NCI-H1436 (cell line): Measurements from ENCODE around the gene TRMT61A.

Experiments used
- DNase-seq: peaks from one replicate; lab custom pipeline; 2025; lab: John Stamatoyannopoulos, UW

The TRMT61A gene

GRCh38 chr14:103563226-103563620, 34.2 kb downstream of the TRMT61A start:
- no peak for DNase-seq

- no peak for DNase-seq
These were observed 35.0 kb downstream of the TRMT61A start for GRCh38 chr14:103563844-103564505.

GRCh38 chr14:103568952-103569351, 40.0 kb downstream of the TRMT61A start:
- peak; percentile 79 for DNase-seq

- no peak for DNase-seq
These were observed 40.4 kb downstream of the TRMT61A start for GRCh38 chr14:103569408-103569807.

GRCh38 chr14:103574104-103574503, 45.1 kb downstream of the TRMT61A start:
- no peak for DNase-seq

- no peak for DNase-seq
These were observed 45.8 kb downstream of the TRMT61A start for GRCh38 chr14:103574707-103575285.

GRCh38 chr14:103576371-103577024, 47.5 kb downstream of the TRMT61A start:
- DNase-seq, result peak; percentile 38

- DNase-seq, result no peak
These were observed 49.5 kb downstream of the TRMT61A start for GRCh38 chr14:103578401-103579075.

- no peak for DNase-seq
These were observed 52.2 kb downstream of the TRMT61A start for GRCh38 chr14:103581206-103581605.

GRCh38 chr14:103581954-103582703, 53.1 kb downstream of the TRMT61A start:
- DNase-seq, result no peak

GRCh38 chr14:103584326-103584915, 55.4 kb downstream of the TRMT61A start:
- DNase-seq, result no peak
